ENCODE data around the gene MED26. TPM values are rescaled to one million over a fixed set of nuclear protein-coding genes. Genes with fewer than 3 reads are reported as not detected.
"Not testable (repeated sequence)": the region's sequence is repeated elsewhere in the genome, so short reads cannot be mapped to it uniquely, and the experiment has no call there.

Gene MED26
- total RNA-seq, 2 donors from 2014 or later, result 10.8 to 11.8 TPM

DNA sequence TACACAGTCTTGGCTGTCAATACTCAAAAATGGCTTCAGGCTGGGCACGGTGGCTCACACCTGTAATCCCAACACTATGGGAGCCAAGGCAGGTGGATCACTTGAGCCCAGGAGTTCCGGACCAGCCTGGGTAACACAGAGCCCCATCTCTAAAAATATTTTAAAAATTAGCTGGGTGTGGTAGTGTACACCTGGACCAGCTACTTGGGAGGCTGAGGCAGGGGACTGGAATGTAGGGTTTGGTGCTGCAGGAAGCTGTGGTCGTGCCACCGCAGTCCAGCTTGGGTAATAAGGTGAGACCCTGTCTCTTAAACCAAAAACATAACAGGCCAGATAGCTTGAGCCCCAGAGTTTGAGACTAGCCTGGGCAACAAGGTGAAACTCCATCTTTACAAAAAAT is 79.0 kb downstream of the MED26 start:
- Mint-ChIP-seq H3K4me3 (no peak overlapping the region), H3K9me3 (no peaks in the 10 kb centered on the region), H3K27ac (no peak overlapping the region), H3K27me3 (ENCODE audit: insufficient read depth) (no peaks in the 10 kb centered on the region), H3K4me1 (peaks cover 5% of the 10 kb centered on the region), H3K36me3 (ENCODE audit: low read depth) (peaks cover 23% of the 10 kb centered on the region)
- H3K27ac ChIP-seq (ENCODE audit: low read depth, low read length), result no peak overlapping the region
- H3K9ac ChIP-seq (ENCODE audit: extremely low read depth, low read length, poor library complexity, severe bottlenecking), result no peak overlapping the region
- H3K36me3 ChIP-seq (ENCODE audit: control insufficient read depth, insufficient read depth, low read length), result peaks cover 29% of the 10 kb centered on the region
- TF ChIP-seq CTCF (conservative IDR thresholded peaks at IDR 0.05), result no peak
- H3K9me3 ChIP-seq (ENCODE audit: control insufficient read depth, low read length), result no peaks in the 10 kb centered on the region
- 100% methylated on average over 4 of the region's 4 CpGs for WGBS, 2 experiments (ENCODE audit: insufficient coverage in 1 of 2, insufficient read length in 1 of 2)
- H3K27me3 ChIP-seq (ENCODE audit: control insufficient read depth, insufficient read depth, low read length, poor library complexity, severe bottlenecking), result no peaks in the 10 kb centered on the region
- H3K4me3 ChIP-seq (ENCODE audit: low read length), result no peak overlapping the region
- DNase-seq, result no peak
- no peaks in the 10 kb centered on the region for H3K4me1 ChIP-seq (ENCODE audit: control insufficient read depth, insufficient read depth, low read length)

- Mint-ChIP-seq H3K4me3 (no peak overlapping the region), H3K36me3 (ENCODE audit: low read depth) (peaks cover 15% of the 10 kb centered on the region), H3K4me1 (peaks cover 16% of the 10 kb centered on the region), H3K27me3 (ENCODE audit: insufficient read depth) (no peaks in the 10 kb centered on the region), H3K27ac (peak overlapping the region; percentile 69), H3K9me3 (no peaks in the 10 kb centered on the region)
- no peak overlapping the region for H3K9ac ChIP-seq (ENCODE audit: extremely low read depth, low read length, poor library complexity, severe bottlenecking)
- no peak overlapping the region for H3K4me3 ChIP-seq (ENCODE audit: low read length)
- H3K27me3 ChIP-seq (ENCODE audit: control insufficient read depth, insufficient read depth, low read length, poor library complexity, severe bottlenecking), result no peaks in the 10 kb centered on the region
- 95 to 96% methylated on average over 8 to 10 of the region's 11 CpGs for WGBS, 2 experiments (ENCODE audit: insufficient coverage in 1 of 2, insufficient read length in 1 of 2)
- no peak overlapping the region for H3K27ac ChIP-seq (ENCODE audit: low read depth, low read length)
- TF ChIP-seq CTCF (conservative IDR thresholded peaks at IDR 0.05), result no peak
- no peaks in the 10 kb centered on the region for H3K9me3 ChIP-seq (ENCODE audit: control insufficient read depth, low read length)
- no peak for DNase-seq
- H3K36me3 ChIP-seq (ENCODE audit: control insufficient read depth, insufficient read depth, low read length), result peaks cover 12% of the 10 kb centered on the region
- no peaks in the 10 kb centered on the region for H3K4me1 ChIP-seq (ENCODE audit: control insufficient read depth, insufficient read depth, low read length)
Measured at GRCh38 chr19:16544473-16545231, 83.4 kb downstream of the MED26 start.

DNA sequence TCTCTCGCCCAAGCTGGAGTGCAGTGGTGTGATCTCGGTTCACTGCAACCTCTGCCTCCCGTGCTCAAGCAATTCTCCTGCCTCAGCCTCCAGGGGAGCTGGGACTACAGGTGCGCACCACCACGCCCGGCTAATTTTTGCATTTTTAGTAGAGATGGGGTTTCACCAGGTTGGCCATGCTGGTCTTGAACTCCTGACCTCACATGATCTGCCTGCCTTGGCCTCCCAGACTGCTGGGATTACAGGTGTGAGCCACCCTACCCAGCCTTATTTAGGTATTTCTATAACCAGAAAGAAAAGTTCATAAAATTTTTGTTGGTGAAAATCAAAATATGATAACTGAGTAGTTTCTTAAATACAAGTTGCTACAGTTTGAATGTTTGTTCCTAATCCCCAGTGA is 84.3 kb downstream of the MED26 start:
- peaks cover 16% of the 10 kb centered on the region for H3K4me1 Mint-ChIP-seq
- not testable (repeated sequence) for H3K9me3 ChIP-seq (ENCODE audit: control insufficient read depth, low read length); H3K4me1 ChIP-seq (ENCODE audit: control insufficient read depth, insufficient read depth, low read length); H3K9me3 Mint-ChIP-seq; H3K27me3 Mint-ChIP-seq (ENCODE audit: insufficient read depth); DNase-seq; H3K27me3 ChIP-seq (ENCODE audit: control insufficient read depth, insufficient read depth, low read length, poor library complexity, severe bottlenecking); H3K27ac ChIP-seq (ENCODE audit: low read depth, low read length)
- H3K27ac Mint-ChIP-seq, result peak overlapping the region; percentile 66
- Histone ChIP-seq H3K9ac (ENCODE audit: extremely low read depth, low read length, poor library complexity, severe bottlenecking) (peak overlapping the region; percentile 95), H3K36me3 (ENCODE audit: control insufficient read depth, insufficient read depth, low read length) (peaks cover 19% of the 10 kb centered on the region), H3K4me3 (ENCODE audit: low read length) (peak overlapping the region; percentile 93)
- peak overlapping the region; percentile 86 for H3K4me3 Mint-ChIP-seq
- peaks cover 22% of the 10 kb centered on the region for H3K36me3 Mint-ChIP-seq (ENCODE audit: low read depth)
- WGBS, 2 experiments (ENCODE audit: insufficient coverage in 1 of 2, insufficient read length in 1 of 2), result 88 to 93% methylated on average over 3 to 6 of the region's 6 CpGs

Measured in endodermal cell (in vitro differentiated cells).